GM21825 (cell line): ENCODE measurements around the gene IKZF5.

Source experiments
- ATAC-seq: cut with Tn5 transposase; IDR thresholded peaks from one replicate; pipeline ENCODE4 v1.9.1; 2021; ENCODE audit warnings: mild to moderate bottlenecking, moderate library complexity; ENCODE audit not compliant: unreplicated experiment

IKZF5 gene

GRCh38 chr10:123016228-123016627, 7.6 kb upstream of the IKZF5 start:
- ATAC-seq = no peak

- ATAC-seq = no peak
Measured at GRCh38 chr10:123014772-123015171, 6.2 kb upstream of the IKZF5 start.

- no peak for ATAC-seq
Measured at GRCh38 chr10:123013456-123014419, 5.1 kb upstream of the IKZF5 start.

- ATAC-seq = no peak
Measured at GRCh38 chr10:123011987-123012386, 3.4 kb upstream of the IKZF5 start.

GRCh38 chr10:123009105-123009820, 668 bp upstream of the IKZF5 start:
- ATAC-seq = peak; percentile 8

- ATAC-seq = peak; percentile 35
Measured at GRCh38 chr10:123007558-123008354, 839 bp downstream of the IKZF5 start.

- ATAC-seq = no peak
Measured at GRCh38 chr10:123004298-123004697, 4.3 kb downstream of the IKZF5 start.

- no peak for ATAC-seq
Measured at GRCh38 chr10:123001370-123001769, 7.2 kb downstream of the IKZF5 start.

GRCh38 chr10:123000155-123000554, 8.4 kb downstream of the IKZF5 start:
- ATAC-seq = no peak

- ATAC-seq = no peak
Measured at GRCh38 chr10:122999347-122999746, 9.2 kb downstream of the IKZF5 start.

- ATAC-seq = no peak
Measured at GRCh38 chr10:122998934-122999333, 9.7 kb downstream of the IKZF5 start.

GRCh38 chr10:122998360-122998917, 10.2 kb downstream of the IKZF5 start:
- ATAC-seq = no peak

GRCh38 chr10:122997864-122998263, 10.7 kb downstream of the IKZF5 start:
- ATAC-seq = no peak

- ATAC-seq = no peak
Measured at GRCh38 chr10:122995936-122996335, 12.7 kb downstream of the IKZF5 start.

- no peak for ATAC-seq
Measured at GRCh38 chr10:122993797-122994336, 14.7 kb downstream of the IKZF5 start.

- no peak for ATAC-seq
Measured at GRCh38 chr10:122992031-122992585, 16.5 kb downstream of the IKZF5 start.

- ATAC-seq = no peak
Measured at GRCh38 chr10:122990278-122990677, 18.3 kb downstream of the IKZF5 start.

GRCh38 chr10:122988501-122988900, 20.1 kb downstream of the IKZF5 start:
- no peak for ATAC-seq

GRCh38 chr10:122986335-122986734, 22.3 kb downstream of the IKZF5 start:
- ATAC-seq = no peak

GRCh38 chr10:122984708-122985107, 23.9 kb downstream of the IKZF5 start:
- no peak for ATAC-seq
